ENCODE results near the gene PIK3IP1.
"Not testable (repeated sequence)": the region's sequence is repeated elsewhere in the genome, so short reads cannot be mapped to it uniquely, and the experiment has no call there.

Gene PIK3IP1

GRCh38 chr22:31248138-31248745 is 44.0 kb downstream of the PIK3IP1 start:
- FAIRE-seq, result peak; percentile 20

GRCh38 chr22:31247726-31248125 is 44.6 kb downstream of the PIK3IP1 start:
- no peak for FAIRE-seq

DNA sequence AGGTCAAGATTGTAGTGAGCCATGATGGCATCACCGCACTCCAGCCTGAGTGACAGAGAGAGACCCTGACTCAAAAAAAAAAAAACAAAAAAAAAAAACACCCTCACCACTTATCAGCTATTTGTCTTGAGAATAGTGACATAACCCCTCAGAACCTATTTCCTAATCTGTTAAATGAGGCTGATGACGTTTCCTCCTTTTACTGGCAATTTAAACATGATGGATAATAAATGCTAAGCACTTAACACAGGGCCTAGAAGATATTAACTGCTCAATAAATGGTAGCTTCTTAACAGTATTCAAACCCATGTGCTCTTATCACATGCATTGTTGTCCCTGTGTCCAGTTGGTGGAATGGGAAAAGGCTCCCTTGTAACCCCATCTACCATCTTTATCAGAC is 45.6 kb downstream of the PIK3IP1 start:
- no peak for FAIRE-seq

DNA sequence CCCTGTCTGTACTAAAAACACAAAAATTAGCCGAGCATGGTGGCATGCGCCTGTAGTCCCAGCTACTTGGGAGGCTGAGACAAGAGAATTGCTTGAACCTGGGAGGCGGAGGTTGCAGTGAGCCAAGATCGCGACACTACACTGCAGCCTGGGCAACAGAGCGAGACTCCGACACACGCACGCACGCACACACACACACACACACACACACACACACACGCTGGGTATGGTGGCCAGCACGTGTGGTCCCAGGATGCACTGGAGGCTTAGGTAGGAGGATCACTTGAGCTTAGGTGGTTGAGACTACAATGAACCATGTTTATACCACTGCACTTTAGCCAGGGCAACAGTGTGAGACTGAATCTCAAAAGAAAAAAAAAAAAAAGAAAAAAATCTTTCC is 46.3 kb downstream of the PIK3IP1 start:
- FAIRE-seq, result not testable (repeated sequence)

DNA sequence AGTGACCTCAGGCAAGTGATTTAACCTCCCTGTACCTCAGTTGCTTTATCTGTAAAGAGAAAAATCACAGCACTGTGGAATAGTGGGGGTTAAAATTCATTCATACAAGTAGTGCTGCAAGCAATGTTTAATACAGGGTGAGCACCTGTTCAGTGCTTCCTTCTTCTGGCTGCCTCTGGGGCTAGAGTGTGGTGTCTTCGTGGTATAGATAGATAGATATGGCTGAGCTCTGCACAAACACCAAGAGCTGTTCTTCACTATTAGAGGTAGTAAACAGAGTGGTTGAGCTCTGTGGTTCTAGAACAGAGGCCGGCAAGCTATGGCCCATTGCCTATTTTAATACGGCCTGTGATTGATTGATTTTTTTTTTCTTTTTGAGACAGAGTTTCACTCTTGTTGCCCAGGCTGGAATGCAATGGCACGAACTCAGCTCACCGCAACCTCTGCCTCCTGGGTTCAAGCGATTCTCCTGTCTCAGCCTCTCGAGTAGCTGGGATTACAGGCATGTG is 47.3 kb downstream of the PIK3IP1 start:
- no peak for FAIRE-seq

GRCh38 chr22:31244046-31244942 is 48.0 kb downstream of the PIK3IP1 start:
- no peak for FAIRE-seq

GRCh38 chr22:31243339-31244045 is 48.8 kb downstream of the PIK3IP1 start:
- FAIRE-seq, result no peak

GRCh38 chr22:31241936-31242335 is 50.4 kb downstream of the PIK3IP1 start:
- FAIRE-seq, result no peak

- FAIRE-seq, result no peak
These were observed 51.1 kb downstream of the PIK3IP1 start for GRCh38 chr22:31241200-31241599.

GRCh38 chr22:31239771-31240370 is 52.4 kb downstream of the PIK3IP1 start:
- no peak for FAIRE-seq

DNA sequence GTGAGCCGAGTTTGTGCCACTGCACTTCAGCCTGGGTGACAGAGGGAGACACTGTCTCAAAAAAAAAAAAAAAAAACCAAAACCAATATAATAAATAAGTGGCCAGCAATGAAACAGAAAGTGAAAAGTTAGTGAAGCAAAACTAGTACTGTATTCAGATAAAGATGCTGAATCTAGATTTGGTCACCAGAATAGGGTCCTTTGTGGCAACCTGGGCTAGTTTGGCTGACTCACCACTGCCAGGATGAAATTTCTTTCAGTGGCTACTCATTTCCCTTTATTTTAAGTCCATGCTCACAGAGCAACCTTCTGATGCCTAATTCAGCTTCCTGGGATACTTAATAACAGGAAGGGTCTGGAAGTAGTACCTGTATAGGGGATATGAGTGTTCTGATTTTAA is 54.2 kb downstream of the PIK3IP1 start:
- FAIRE-seq, result no peak

GRCh38 chr22:31236044-31236443 is 56.2 kb downstream of the PIK3IP1 start:
- not testable (repeated sequence) for FAIRE-seq

GRCh38 chr22:31235081-31235480 is 57.2 kb downstream of the PIK3IP1 start:
- FAIRE-seq, result no peak

- no peak for FAIRE-seq
These were observed 59.3 kb downstream of the PIK3IP1 start for GRCh38 chr22:31233001-31233400.

Measured in TTC549 (cell line).